H1 (cell line): Measurements from ENCODE around the gene CD244. TPM values are rescaled to one million over a fixed set of nuclear protein-coding genes. Genes with fewer than 3 reads are reported as not detected.
"Not testable (repeated sequence)": the region's sequence is repeated elsewhere in the genome, so short reads cannot be mapped to it uniquely, and the experiment has no call there.

Source experiments
- CTCF ChIA-PET: fragments of 300-600 bp; sonication (Branson Sonifier 250); formaldehyde crosslinking; loops from one replicate; lab custom pipeline; 2021; ENCODE audit not compliant: partially characterized antibody; lab: Charles Lee
- POLR2A ChIA-PET: fragments of 300-600 bp; sonication (Branson Sonifier 250); formaldehyde crosslinking; loops from one replicate; lab custom pipeline; 2021; ENCODE audit warnings: inconsistent platforms; ENCODE audit not compliant: partially characterized antibody; lab: Charles Lee
- DNase-seq, 2 experiments: peaks; one replicate each; pipeline versions ENCODE4 v3.0.0 to v3.0.0-alpha.2; 2010 to 2022; ENCODE audit warnings: low spot score in 2 of 2, low read depth in 1 of 2, mixed read lengths in 1 of 2
- FAIRE-seq: peaks from 2 replicates; lab custom pipeline; 2011; peaks lifted over from hg19 to GRCh38; lab: Jason Lieb, UNC
- H2AFZ ChIP-seq: 2 replicates; pipeline ENCODE4 v1.8.1; 2012; ENCODE audit warnings: low read length, inconsistent platforms
- H2AK5ac ChIP-seq: 2 replicates; pipeline ENCODE4 v1.6.1; 2013; ENCODE audit warnings: low read depth, low read length
- H2BK120ac ChIP-seq: replicated peaks from 2 replicates; pipeline ENCODE3; 2013; ENCODE audit warnings: low read depth, low read length, inconsistent platforms
- H2BK12ac ChIP-seq: 2 replicates; pipeline ENCODE4 v1.6.1; 2013; ENCODE audit warnings: low read depth, low read length
- H2BK15ac ChIP-seq: 2 replicates; pipeline ENCODE4 v1.6.1; 2013; ENCODE audit warnings: low read length
- H2BK20ac ChIP-seq: 2 replicates; pipeline ENCODE4 v1.6.1; 2013; ENCODE audit warnings: low read length
- H2BK5ac ChIP-seq: 2 replicates; pipeline ENCODE4 v1.6.1; 2013; ENCODE audit warnings: low read depth, low read length
- H3K14ac ChIP-seq: 2 replicates; pipeline ENCODE4 v1.6.1; 2013; ENCODE audit warnings: inconsistent platforms; ENCODE audit not compliant: insufficient read length
- H3K18ac ChIP-seq: 2 replicates; pipeline ENCODE4 v1.6.1; 2013; ENCODE audit warnings: low read length; ENCODE audit errors: extremely low read depth
- H3K23ac ChIP-seq: 2 replicates; pipeline ENCODE4 v1.6.1; 2013; ENCODE audit warnings: inconsistent platforms; ENCODE audit not compliant: insufficient read length
- H3K23me2 ChIP-seq: 2 replicates; pipeline ENCODE4 v1.6.1; 2013; ENCODE audit warnings: low read depth, low read length
- H3K27ac ChIP-seq: 2 replicates; pipeline ENCODE4 v1.6.1; 2011; ENCODE audit warnings: low read depth, low read length, inconsistent platforms
- H3K27me3 ChIP-seq, 4 experiments: replicated peaks in 1 of 4; 1 replicate in 1 of 4; 2 replicates in 3 of 4; pipeline versions ENCODE4 v1.6.1 to v1.8.1; 2011 to 2013; ENCODE audit warnings: low read length in 3 of 4, mild to moderate bottlenecking in 3 of 4, inconsistent platforms in 2 of 4, mixed read lengths in 2 of 4, moderate library complexity in 1 of 4; ENCODE audit not compliant: control insufficient read depth in 3 of 4, insufficient read depth in 3 of 4; ENCODE audit errors: extremely low read depth in 1 of 4
- H3K36me3 ChIP-seq, 4 experiments: 2 replicates each; pipeline versions ENCODE4 v1.6.1 to v1.8.1; 2011 to 2013; ENCODE audit warnings: mild to moderate bottlenecking in 4 of 4, low read length in 3 of 4, moderate library complexity in 2 of 4, control low read depth in 1 of 4, inconsistent platforms in 1 of 4; ENCODE audit not compliant: insufficient read depth in 4 of 4, control insufficient read depth in 2 of 4
- H3K4ac ChIP-seq: replicated peaks from 2 replicates; pipeline ENCODE3; 2013; ENCODE audit warnings: low read length, low read depth, mixed read lengths, inconsistent platforms; ENCODE audit not compliant: insufficient read length
- H3K4me1 ChIP-seq, 4 experiments: replicated peaks in 1 of 4; 1 replicate in 1 of 4; 2 replicates in 3 of 4; pipeline versions ENCODE4 v1.6.1 to v1.8.1; 2011 to 2013; ENCODE audit warnings: low read length in 3 of 4, inconsistent platforms in 2 of 4, mixed read lengths in 1 of 4; ENCODE audit not compliant: insufficient read depth in 4 of 4, control insufficient read depth in 3 of 4
- H3K4me2 ChIP-seq, 2 experiments: 2 replicates each; pipeline versions ENCODE4 v1.6.1 to v1.8.1; 2011 to 2013; ENCODE audit warnings: low read depth in 2 of 2, low read length in 2 of 2, control low read depth in 1 of 2, inconsistent platforms in 1 of 2, mild to moderate bottlenecking in 1 of 2; ENCODE audit not compliant: insufficient read depth in 1 of 2
- H3K4me3 ChIP-seq, 4 experiments: fragments of 200-600, 300-600 bp in 1 of 4; sonication (generic), shearing (Covaris generic), sonication (Bioruptor Twin) in 1 of 4; 2 replicates each; pipeline versions ENCODE4 v1.5.1 to v1.8.1; 2011 to 2016; ENCODE audit warnings: low read length in 4 of 4, low read depth in 3 of 4, control low read depth in 2 of 4, inconsistent platforms in 2 of 4, mild to moderate bottlenecking in 2 of 4, mixed read lengths in 1 of 4, moderate library complexity in 1 of 4; ENCODE audit not compliant: insufficient read depth in 2 of 4; ENCODE audit errors: extremely low read depth in 1 of 4
- H3K56ac ChIP-seq: replicated peaks from 2 replicates; pipeline ENCODE3; 2013; ENCODE audit warnings: low read depth, mild to moderate bottlenecking, mixed read lengths, low read length, inconsistent platforms; ENCODE audit not compliant: insufficient read length
- H3K79me1 ChIP-seq: 2 replicates; pipeline ENCODE4 v1.6.1; 2013; ENCODE audit warnings: low read depth, low read length, control low read depth
- H3K79me2 ChIP-seq, 2 experiments: 2 replicates each; pipeline versions ENCODE4 v1.6.1 to v1.8.1; 2012 to 2013; ENCODE audit warnings: low read length in 2 of 2, mild to moderate bottlenecking in 2 of 2, inconsistent platforms in 1 of 2; ENCODE audit not compliant: insufficient read depth in 2 of 2, control insufficient read depth in 1 of 2
- H3K9ac ChIP-seq, 4 experiments: replicated peaks in 1 of 4; 1 replicate in 1 of 4; 2 replicates in 3 of 4; pipeline versions ENCODE4 v1.6.1 to v1.8.1; 2011 to 2013; ENCODE audit warnings: low read depth in 3 of 4, low read length in 3 of 4, control low read depth in 2 of 4, mild to moderate bottlenecking in 2 of 4, moderate library complexity in 2 of 4, inconsistent platforms in 1 of 4; ENCODE audit errors: extremely low read depth in 1 of 4
- H3K9me3 ChIP-seq, 2 experiments: 2 replicates each; pipeline versions ENCODE4 v1.6.1 to v1.8.1; 2012 to 2013; ENCODE audit warnings: mild to moderate bottlenecking in 2 of 2, moderate library complexity in 2 of 2, control low read depth in 1 of 2, inconsistent platforms in 1 of 2, low read depth in 1 of 2, low read length in 1 of 2, mixed read lengths in 1 of 2; ENCODE audit not compliant: insufficient read depth in 2 of 2
- H4K20me1 ChIP-seq, 2 experiments: replicated peaks in 1 of 2; 2 replicates each; pipeline versions ENCODE3 to v1.8.1; 2011 to 2013; ENCODE audit warnings: inconsistent platforms in 2 of 2, low read length in 2 of 2, mild to moderate bottlenecking in 1 of 2; ENCODE audit not compliant: insufficient read depth in 2 of 2, control insufficient read depth in 1 of 2
- H4K5ac ChIP-seq: 2 replicates; pipeline ENCODE4 v1.6.1; 2013; ENCODE audit warnings: low read length, low read depth, mixed read lengths, inconsistent platforms; ENCODE audit not compliant: insufficient read length
- H4K8ac ChIP-seq: 2 replicates; pipeline ENCODE4 v1.8.0; 2013; ENCODE audit warnings: mild to moderate bottlenecking, moderate library complexity, low read length, inconsistent platforms; ENCODE audit not compliant: insufficient read depth; ENCODE audit errors: extremely low read depth
- H4K91ac ChIP-seq: replicated peaks from 2 replicates; pipeline ENCODE3; 2013; ENCODE audit warnings: low read length, mixed read lengths, inconsistent platforms; ENCODE audit not compliant: insufficient read length
- WGBS, 2 experiments: shearing (Covaris generic) in 1 of 2; methylation state at CpG; one replicate each; pipeline versions ENCODE4 v1.1.6 to v1.1.7; 2013 to 2015; ENCODE audit warnings: low lambda C conversion rate in 2 of 2, mixed read lengths in 2 of 2, inconsistent platforms in 1 of 2, low coverage in 1 of 2, missing lambda C conversion rate in 1 of 2; ENCODE audit not compliant: insufficient replicate concordance in 2 of 2, insufficient coverage in 1 of 2, insufficient read length in 1 of 2; ENCODE audit errors: extremely low coverage in 1 of 2, missing lambda C conversion rate in 1 of 2; 5-methylcytosine and 5-hydroxymethylcytosine counted together
- polyA plus RNA-seq, 7 experiments: library from polyadenylated mRNA; depleted of rRNA in 3 of 7; stranded (reverse) in 5 of 7; unstranded in 2 of 7; fragments of >200 nt in 5 of 7; fragments of 200-250 nt in 2 of 7; gene quantifications; 1 replicate in 5 of 7; 2 replicates in 1 of 7; 4 replicates in 1 of 7; pipeline versions ENCODE4 v1.2.1 to v1.2.3, GENCODE V29; 2011 to 2013; ENCODE audit warnings: missing spikeins in 2 of 7, mixed read lengths in 2 of 7
- total RNA-seq: library from RNA; stranded (reverse); fragmentation: NEBNext Ultra II Directional; extraction: Animal tissue kit (Norgen Biotek cat#: 25700); gene quantifications from 2 replicates; pipeline ENCODE4 v1.2.1, GENCODE V29; 2021

Gene CD244
- total and polyA plus RNA-seq, 2 of the 8 experiments (the other 6 are each of a cell fraction or from before 2014, with no cell fraction given): not detected

- H2BK120ac ChIP-seq, H3K79me2 ChIP-seq, H3K4me2 ChIP-seq, H3K27me3 ChIP-seq, H2BK12ac ChIP-seq, H3K79me1 ChIP-seq, H2BK5ac ChIP-seq, H2AK5ac ChIP-seq, H3K14ac ChIP-seq, H3K9me3 ChIP-seq, H2BK15ac ChIP-seq, H3K4me1 ChIP-seq, H2BK20ac ChIP-seq, H3K56ac ChIP-seq, H3K23ac ChIP-seq, H4K8ac ChIP-seq, H3K4me3 ChIP-seq, POLR2A ChIA-PET, H4K91ac ChIP-seq, H3K23me2 ChIP-seq, FAIRE-seq, H3K4ac ChIP-seq, H3K9ac ChIP-seq, H3K36me3 ChIP-seq, DNase-seq, H3K27ac ChIP-seq, H2AFZ ChIP-seq, H4K20me1 ChIP-seq, H4K5ac ChIP-seq, H3K18ac ChIP-seq: not testable (repeated sequence)
- CTCF ChIA-PET: interaction anchor here (1.2 to 4.5 kb wide), 5 partner anchors 12 to 73 kb away, joined by 3 to 27 read pairs (median 3); no protein-coding TSS in a partner anchor
- WGBS, 2 experiments: 90% methylated on average over 18 of the region's 25 CpGs; no CpG with 5 or more reads in 1 of the 2 experiments
These were observed 79.5 kb downstream of the CD244 start for GRCh38 chr1:160782988-160783765.
